ENCODE measurements around the gene NAV3.
"Not testable (repeated sequence)": the region's sequence is repeated elsewhere in the genome, so short reads cannot be mapped to it uniquely, and the experiment has no call there.

The NAV3 gene

GRCh38 chr12:78189656-78190055 lies 359.0 kb downstream of the NAV3 start:
- no peak for DNase-seq (ENCODE audit: low read depth in 2 of 2)

GRCh38 chr12:78191611-78192010 lies 360.9 kb downstream of the NAV3 start:
- no peak for DNase-seq (ENCODE audit: low read depth in 2 of 2)

- no peak for DNase-seq (ENCODE audit: low read depth in 2 of 2)
Measured at GRCh38 chr12:78192979-78193378, 362.3 kb downstream of the NAV3 start.

- DNase-seq (ENCODE audit: low read depth in 2 of 2) = no peak
Measured at GRCh38 chr12:78194448-78194847, 363.8 kb downstream of the NAV3 start.

- DNase-seq (ENCODE audit: low read depth in 2 of 2) = no peak
Measured at GRCh38 chr12:78198896-78199295, 368.2 kb downstream of the NAV3 start.

GRCh38 chr12:78199926-78200325 lies 369.2 kb downstream of the NAV3 start:
- no peak for DNase-seq (ENCODE audit: low read depth in 2 of 2)

GRCh38 chr12:78204926-78205325 lies 374.2 kb downstream of the NAV3 start:
- no peak for DNase-seq (ENCODE audit: low read depth in 2 of 2)

GRCh38 chr12:78208092-78208491 lies 377.4 kb downstream of the NAV3 start:
- no peak for DNase-seq (ENCODE audit: low read depth in 2 of 2)

- DNase-seq (ENCODE audit: low read depth in 2 of 2) = no peak
Measured at GRCh38 chr12:78209846-78210505, 379.3 kb downstream of the NAV3 start.

GRCh38 chr12:78210506-78210860 lies 379.8 kb downstream of the NAV3 start:
- no peak for DNase-seq (ENCODE audit: low read depth in 2 of 2)

- DNase-seq (ENCODE audit: low read depth in 2 of 2) = no peak
Measured at GRCh38 chr12:78210894-78211302, 380.2 kb downstream of the NAV3 start.

- DNase-seq (ENCODE audit: low read depth in 2 of 2) = no peak
Measured at GRCh38 chr12:78220811-78221210, 390.1 kb downstream of the NAV3 start.

- no peak for DNase-seq (ENCODE audit: low read depth in 2 of 2)
Measured at GRCh38 chr12:78224154-78224553, 393.5 kb downstream of the NAV3 start.

GRCh38 chr12:78226763-78227162 lies 396.1 kb downstream of the NAV3 start:
- no peak for DNase-seq (ENCODE audit: low read depth in 2 of 2)

- no peak for DNase-seq (ENCODE audit: low read depth in 2 of 2)
Measured at GRCh38 chr12:78229591-78230101, 399.0 kb downstream of the NAV3 start.

GRCh38 chr12:78232756-78233155 lies 402.1 kb downstream of the NAV3 start:
- no peak for DNase-seq (ENCODE audit: low read depth in 2 of 2)

- no peak for DNase-seq (ENCODE audit: low read depth in 2 of 2)
Measured at GRCh38 chr12:78236264-78236663, 405.6 kb downstream of the NAV3 start.

- no peak for DNase-seq (ENCODE audit: low read depth in 2 of 2)
Measured at GRCh38 chr12:78239544-78239943, 408.9 kb downstream of the NAV3 start.

GRCh38 chr12:78240827-78241226 lies 410.1 kb downstream of the NAV3 start:
- DNase-seq (ENCODE audit: low read depth in 2 of 2) = no peak

- no peak for DNase-seq (ENCODE audit: low read depth in 2 of 2)
Measured at GRCh38 chr12:78241446-78241845, 410.8 kb downstream of the NAV3 start.

- no peak for DNase-seq (ENCODE audit: low read depth in 2 of 2)
Measured at GRCh38 chr12:78244916-78245507, 414.3 kb downstream of the NAV3 start.

- DNase-seq (ENCODE audit: low read depth in 2 of 2) = no peak
Measured at GRCh38 chr12:78248321-78248720, 417.6 kb downstream of the NAV3 start.

GRCh38 chr12:78249578-78249977 lies 418.9 kb downstream of the NAV3 start:
- DNase-seq (ENCODE audit: low read depth in 2 of 2) = no peak

- DNase-seq (ENCODE audit: low read depth in 2 of 2) = not testable (repeated sequence)
Measured at GRCh38 chr12:78257662-78258061, 427.0 kb downstream of the NAV3 start.

All from stimulated activated CD4-positive, alpha-beta T cell treated with anti-CD3 and anti-CD28 coated beads, Interleukin-1b, Interleukin-23, amount 100 ng/mL, for 4 hours (primary cell).